SW 1271 (cell line): ENCODE data around the gene NUB1.

Source experiments
- DNase-seq, 2 experiments: peaks; one replicate each; lab custom pipeline; 2025; lab: John Stamatoyannopoulos, UW

NUB1 gene

DNA sequence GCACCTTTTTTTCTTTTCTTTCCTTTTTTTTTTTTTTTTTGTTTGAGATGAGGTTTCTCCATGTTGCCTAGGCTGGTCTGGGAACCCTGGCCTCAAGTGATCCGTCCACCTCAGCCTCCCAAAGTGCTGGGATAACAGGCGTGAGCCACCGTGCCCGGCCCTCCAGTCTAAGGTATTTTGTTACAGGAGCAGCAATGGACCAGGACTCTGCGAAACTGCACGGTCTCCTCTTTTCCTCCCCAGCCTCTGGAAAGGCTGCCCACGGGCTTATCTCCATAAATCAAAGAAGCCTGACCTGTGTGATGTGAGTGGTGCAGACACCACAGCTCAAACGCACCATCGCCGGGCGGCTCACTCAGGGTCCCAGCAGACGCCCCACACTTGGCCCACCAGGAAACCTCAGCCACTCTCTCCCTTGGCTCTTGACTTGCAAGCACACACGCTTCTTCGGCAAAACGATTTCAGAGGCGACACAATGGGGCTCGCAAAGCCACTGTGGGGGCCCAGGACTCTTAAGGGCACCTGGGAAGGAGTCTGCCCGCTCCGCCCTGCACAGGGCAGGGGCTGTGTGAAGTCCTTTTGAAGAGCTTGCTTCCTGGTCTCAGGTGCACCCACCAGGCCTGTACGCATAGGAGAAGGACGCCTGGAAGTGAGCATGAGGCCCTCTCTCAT, 47.6 kb downstream of the NUB1 start:
- DNase-seq: no peak

DNA sequence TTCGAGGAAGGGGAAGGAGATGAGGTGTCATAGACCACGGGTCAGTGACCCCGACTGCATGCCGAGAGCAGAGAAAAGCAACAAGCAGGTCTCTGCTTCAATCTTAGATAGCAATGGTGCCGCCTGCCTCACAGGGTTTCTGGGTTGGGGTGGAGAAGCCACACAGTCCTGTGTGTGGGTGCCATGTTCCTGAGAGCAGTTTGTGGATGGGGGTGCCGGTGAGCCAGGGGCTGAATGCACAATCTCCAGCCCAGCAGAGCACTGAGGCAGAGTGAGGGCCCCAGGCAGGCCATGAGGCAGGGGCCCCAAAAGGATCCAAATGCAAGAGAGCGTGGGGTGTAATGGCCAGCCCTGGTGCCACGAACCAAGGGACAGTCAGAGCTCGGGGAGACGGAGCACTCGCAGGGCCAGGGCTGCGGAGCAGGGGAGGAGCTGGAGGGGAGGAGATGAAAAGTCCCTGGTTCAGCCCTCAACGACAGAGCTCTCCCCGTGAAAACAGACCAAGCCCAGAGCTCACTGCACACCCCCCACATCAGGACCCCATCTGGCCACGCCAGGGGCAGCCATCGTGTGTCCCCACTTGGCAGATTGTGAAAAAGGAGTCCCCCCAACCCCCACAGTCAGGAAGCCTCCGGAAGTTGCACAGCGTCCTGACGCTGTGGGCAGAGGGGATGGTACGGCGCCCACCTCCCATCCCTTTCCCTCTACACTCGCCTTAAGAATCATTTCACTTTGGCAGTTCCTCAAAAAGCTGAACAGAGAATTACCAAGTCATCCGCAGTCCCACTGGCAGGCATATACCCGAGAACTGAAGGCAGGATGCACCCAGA, 48.4 kb downstream of the NUB1 start:
- DNase-seq: no peak

DNA sequence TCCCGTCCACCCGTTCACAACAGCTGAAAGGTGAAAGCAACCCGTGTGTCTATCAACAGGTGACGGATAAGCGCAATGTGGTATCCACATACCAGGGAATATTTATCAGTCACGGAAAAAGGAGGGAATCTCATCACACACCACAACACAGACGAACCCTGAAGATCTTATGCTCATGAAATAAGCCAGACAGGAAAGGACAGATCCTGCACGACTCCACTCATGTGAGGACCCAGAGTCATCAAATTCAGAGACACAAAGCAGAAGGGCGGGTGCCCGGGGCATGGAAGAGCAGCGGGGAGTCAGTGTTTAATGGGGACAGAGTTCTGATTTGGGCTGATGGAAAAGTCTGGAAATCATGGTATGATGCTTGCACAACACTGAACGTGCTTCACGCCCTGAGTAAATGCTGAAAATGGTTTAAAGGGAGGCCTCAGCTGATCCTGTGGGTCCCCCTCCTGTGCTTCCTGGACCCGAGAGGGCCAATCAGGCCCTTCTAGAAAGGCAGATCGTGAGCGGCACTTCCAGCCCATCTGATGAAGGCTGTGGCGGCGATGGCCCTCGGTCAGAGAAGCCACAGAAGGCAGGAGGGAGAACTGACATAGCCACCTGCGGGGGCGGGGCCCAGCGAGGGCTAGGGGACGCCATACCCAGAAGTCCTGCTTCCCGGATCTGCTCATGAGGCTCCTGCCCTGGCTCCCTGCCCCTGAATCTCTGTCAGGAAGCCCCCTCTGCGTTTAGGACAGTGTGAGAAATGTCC, 49.2 kb downstream of the NUB1 start:
- DNase-seq: no peak

DNA sequence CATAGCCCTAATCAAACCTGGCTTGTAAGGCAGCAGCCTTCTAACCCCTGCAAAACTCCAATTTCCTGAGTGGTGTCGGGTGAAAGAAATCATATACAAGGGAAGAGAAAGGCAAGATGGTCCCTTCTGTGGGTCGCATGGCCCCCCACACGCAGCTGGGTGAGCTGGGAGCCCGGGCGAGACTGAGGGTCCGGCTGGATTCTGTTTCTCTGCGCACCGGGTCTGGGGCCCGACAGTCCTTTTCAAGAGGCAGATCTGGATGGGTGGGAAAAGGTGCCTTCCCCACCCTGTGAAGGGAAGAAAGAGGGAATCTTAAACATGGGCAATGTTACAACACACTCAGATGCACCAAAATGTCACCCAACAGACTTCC, 49.7 kb downstream of the NUB1 start:
- no peak for DNase-seq

DNA sequence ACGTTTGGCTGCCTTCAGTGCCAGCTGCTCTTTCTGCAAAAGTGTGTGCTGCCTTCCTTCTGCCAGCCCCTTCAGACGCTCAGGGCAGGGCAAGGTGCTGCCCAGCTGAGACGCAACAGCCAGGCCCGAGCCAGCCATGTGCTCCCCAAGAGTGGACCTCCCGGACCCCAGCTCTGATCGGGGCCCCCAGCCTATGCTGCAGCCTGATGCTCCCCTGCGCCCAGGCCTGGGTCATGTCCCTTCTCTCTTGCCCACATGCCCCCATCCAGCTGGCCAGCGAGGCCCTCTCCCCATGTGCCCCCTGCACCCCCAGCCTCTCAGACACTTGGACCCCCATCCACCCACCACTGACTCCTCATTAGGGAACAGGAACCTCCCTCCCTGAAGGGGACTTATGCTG, 50.4 kb downstream of the NUB1 start:
- no peak for DNase-seq

DNA sequence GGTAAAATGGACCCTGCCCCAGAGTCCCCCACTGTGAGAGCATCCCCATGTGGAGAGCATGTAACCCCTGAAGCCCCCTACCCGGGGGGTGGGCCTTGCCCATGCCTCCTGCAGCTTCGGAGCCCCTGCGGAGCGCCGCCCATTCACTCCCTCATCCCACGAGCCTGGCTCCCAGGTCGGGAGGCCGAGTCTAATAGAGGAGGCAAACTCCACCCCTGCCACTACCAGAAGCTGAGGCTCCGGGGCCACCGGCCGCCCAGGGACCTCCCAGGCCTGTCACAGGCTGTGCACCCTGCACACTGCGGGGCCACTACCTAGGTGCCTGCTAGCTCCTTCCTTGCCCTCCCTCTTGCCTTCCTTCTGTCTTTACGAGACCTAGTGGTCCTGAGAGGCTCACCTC, 50.8 kb downstream of the NUB1 start:
- no peak for DNase-seq

DNA sequence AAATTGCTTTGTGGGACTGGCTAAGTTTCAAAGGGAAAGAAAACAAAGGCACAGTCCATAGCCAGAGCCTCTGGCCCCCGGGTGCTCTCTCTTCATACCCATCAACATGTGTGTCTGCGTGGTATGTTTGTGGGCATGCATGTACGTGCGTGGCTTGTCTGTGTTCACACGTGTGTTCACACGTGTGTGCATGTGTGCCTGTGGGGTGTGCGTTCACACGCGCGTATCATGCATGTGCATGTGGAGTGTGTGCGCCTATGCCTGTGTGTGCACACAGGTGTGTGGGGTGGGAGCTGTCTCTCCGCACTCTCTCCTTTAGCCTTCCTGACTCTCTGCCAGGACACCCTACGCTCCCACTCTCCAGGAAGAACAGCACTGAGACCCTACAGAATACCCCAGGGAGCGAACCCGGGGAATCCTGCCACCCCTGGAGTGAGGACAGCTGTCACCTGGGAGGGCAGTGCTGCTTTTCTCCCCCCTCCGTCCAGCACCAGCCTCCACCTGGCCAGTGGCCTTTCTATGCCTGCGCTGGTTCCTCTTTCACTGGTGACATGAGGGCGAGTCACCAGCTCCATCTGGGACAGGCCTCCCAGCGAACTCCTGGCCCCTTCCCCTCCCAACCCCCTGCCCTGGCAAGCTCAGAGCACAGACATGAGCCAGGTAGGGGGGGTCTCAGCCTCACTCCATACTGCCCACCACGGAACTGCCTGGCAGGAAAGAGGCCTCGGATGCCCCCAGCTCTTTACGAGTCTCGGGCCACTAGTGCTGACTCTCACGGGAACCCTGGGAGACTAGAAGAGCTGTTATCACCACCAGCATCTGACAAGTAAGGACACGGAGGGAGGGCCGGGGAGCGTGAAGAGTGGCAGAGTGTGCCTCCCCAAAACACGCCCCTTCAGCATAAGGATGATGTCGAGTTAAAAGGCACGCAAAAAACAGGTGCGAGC, 51.7 kb downstream of the NUB1 start:
- no peak for DNase-seq

DNA sequence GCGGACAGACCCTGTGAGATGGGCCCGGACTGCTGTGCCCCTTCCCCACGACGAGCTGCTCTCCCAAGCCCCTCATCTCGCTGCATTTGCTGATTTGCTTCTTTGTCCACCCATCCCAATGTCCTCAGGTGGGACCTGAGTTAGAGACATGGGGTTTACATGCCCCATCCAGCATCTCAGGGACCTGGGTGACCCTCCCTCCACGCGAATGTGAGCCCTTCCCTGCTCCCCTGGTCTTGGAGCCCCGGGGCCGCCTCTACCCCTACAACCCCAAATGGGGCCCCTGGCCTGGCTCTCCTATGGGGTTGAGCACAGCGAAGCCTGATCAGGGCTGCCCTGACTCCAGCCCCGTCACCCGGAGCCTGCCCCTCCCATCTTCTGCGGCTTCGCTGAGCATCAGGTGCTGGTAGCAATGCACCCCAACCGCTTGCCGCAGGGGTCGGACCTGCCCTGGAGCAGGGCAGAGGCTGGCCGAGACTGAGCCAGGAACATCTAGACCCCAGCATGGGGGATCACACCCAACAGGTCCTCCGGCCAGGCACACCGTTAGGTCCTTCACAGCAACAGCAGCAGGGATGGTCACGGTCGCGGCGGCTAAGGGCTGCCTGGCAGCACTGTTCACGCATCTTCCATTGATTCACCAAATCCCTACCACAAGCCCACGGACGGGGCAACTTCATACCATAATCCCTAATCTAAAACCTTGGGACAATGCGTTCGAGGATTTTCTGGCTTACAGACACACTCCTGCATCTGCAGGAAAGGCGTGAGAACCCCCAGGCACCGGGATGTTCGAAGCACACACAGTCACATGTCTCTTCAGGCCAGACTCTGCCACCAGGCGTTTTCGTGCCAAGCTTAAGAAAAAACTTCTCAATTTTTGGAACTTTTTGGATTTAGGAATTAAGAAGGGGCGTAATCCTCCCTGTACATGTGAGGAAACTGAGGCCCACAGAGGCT, 52.7 kb downstream of the NUB1 start:
- no peak for DNase-seq

DNA sequence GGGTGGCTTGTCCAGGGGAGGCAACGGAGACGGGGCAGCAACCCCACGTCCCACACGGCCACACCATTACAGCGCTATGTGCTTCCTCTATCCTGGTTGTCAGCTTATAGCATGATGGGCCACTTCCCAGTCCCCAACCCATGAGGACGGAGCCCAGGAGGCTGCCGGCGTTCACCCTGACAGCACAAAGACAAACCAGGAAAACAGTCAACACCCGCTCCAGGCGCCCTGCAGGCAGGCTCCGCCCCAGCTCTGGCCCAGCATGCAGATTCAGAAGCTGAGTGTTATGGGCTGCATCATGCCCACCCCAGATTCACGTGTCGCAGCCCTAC, 53.4 kb downstream of the NUB1 start:
- DNase-seq: no peak

DNA sequence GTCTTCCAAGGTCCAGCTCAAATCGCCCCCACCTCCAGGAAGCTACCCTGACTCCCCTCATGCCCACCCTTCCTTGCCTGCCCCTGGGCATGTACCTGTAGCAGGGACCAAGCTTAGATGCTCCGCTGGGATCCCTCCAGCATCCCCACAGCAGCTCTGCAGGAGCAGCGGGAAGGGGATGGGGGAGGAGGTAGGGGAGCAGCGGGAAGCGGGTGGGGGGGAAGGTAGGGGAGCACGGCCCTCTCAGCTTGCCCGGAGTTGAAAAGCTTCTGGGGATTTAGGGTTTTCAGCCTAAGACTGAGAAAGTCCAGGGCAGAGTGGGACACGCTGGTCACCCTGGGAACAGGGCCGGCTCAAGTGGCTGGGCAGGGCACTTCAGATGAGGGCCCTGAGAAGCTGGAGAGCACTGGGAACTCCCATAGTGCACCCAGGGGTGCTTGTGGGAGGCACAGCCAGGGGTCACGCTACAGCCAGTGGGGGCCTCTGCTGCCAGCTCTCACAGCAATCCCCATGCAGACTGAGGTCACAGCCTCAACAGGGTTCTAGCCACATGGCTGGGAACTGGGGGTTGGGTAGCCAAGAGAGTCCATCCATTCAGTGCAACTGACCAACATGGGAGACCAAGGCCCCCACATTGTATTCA, 54.8 kb downstream of the NUB1 start:
- no peak for DNase-seq

DNA sequence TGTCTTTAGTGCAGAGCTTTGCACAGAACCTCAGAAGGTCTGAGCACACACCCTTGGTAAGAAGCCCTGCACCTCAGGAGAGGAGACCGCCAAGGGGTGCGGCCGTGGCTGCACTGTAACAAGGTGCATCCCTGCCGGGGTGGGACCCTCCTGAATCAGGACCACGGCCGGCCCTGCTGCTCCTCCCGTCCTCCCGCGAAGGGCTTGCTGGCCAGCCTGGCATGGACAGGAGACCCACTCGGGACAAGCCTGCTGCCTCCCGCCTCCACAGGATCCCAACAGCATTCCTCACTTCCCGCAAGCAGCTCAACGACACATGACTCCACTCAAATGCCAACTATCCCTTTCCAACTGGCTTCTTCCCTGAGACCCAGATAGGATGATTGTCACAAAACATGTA, 55.4 kb downstream of the NUB1 start:
- no peak for DNase-seq

DNA sequence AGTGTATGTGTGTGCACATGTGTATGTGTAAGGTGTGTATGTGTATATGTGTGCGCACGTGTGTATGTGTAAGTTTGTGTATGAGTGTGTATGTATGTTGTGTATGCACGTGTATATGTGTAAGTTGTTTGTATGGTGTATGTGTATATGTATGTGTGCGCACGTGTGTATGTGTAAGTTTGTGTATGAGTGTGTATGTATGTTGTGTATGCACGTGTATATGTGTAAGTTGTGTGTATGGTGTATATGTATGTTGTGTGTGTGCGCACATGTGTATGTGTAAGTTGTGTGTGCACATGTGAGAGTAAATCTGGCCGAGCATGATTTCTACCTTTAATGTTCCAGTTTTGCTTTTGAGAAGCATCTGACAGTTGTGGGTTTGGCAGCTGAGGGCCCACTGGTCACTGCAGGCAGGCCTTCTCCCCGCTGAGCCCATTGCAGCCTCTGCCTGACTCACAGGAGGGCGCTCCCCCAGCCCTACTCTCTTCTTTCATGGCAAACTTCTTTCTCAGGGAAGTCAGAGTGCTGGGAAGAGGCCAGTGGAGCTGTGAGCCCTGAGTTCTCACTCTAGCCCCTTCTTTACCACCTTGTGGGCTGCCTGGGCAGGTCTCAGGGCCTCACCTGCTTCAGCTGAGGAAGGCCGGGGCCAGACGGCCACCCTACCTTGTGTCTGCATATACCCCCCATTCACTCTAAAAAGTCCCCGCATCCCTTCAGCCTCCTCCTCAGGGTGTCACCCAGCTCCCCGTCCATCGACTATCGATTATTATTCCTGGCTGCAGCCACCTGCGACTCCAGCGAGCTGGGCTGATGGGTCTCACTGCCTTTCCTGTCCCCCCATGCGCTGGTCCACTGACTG, 57.1 kb downstream of the NUB1 start:
- no peak for DNase-seq

DNA sequence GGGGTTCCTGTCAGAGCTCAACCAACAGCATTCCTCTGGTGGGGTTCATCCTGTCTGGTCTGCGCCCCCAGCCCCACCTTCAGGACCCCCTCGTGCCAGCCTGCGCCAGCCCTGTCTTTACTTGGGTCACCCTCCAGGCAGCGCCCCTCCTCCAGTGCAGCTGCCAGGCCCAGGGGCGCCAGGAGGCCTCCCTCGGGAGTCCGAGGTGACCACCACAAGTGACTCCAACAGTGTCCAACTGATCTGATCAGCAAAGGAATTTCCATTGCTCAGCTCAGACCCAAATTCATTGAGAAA, 57.6 kb downstream of the NUB1 start:
- DNase-seq: no peak

DNA sequence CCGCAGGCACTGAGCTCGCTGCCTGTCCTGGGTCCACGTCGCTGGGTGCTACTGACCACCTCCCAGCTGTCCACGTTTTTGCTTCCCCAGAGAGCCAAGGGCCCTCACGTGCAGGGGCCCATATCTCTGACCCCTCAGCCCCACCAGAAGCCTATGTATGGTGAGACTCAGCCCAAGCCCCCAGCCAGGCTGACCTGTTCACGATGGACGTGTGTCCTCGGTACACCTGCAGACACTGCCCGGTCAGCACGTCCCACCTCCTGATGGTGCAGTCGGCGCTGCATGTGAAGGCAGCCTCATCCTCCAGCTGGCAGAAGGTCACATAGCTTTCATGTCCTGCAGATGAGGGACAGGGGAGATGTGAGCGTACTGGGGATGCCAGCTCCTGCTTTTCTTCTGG, 58.3 kb downstream of the NUB1 start:
- DNase-seq: no peak

DNA sequence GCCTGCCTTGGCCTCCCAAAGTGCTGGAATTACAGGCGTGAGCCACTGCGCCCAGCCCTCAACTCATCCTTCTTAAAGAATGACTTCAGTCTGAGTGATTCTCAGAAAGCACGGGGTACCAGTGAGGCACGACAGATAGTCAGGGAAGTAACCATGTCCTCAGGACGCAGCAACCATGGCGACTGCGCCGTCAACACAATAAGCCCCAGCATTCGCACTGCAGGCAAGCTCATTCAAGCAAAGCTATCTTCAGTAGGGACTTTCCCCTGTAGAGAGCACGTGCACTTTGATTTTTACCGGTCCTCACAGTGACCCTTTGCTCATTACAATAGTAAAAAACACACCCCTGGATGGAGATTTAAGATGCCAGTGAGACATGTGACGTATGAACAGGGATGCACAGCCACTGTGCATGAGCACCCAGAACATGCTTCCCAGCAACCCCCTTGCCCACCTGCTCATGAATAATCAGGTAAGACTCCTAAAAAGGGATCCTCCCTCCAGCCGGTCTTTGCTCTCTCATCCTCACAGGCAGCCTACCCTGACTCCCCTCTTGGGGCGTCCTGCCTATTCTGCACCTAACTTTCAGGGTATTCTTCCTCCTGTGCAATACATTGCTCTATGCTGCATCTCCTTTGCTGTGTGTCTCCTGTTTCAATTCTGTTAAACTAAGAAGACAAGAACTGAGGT, 59.2 kb downstream of the NUB1 start:
- no peak for DNase-seq

DNA sequence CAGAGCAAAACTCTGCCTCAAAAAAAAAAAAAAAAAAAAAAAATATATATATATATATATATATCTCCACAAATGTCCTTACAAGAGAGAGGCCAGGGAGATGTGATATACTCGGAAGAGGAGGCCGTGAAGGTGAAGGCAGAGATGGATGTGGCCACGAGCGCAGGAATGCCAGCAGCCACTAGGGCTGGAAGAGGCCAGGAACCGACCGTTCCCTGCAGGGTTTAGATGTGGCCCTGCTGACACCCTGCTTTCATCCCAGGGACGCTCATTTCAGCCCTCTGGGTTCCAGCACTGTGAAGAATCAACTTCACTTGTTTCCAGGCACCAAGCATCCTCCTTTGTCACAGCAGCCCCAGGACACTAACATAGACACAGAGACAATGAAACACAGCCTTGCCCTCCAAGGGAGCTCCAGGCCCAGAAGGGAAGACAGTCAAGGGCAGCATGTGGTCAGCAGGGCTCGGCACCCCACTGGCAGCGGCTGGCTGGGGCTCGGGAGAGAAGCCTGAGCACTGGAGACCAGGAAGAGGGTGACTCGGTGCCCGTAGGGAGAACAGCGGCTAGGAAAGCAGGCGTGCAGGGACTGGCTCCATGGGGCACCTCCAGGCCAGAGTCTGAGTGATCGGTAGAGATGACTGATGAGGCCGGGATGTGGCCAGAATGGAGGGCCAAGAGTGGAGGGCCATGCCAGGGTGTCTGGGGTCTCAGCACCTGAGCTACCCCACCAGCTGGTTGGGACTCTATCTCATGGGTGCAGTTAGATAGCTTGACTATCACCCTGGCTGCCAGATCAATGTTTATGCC, 60.6 kb downstream of the NUB1 start:
- no peak for DNase-seq

DNA sequence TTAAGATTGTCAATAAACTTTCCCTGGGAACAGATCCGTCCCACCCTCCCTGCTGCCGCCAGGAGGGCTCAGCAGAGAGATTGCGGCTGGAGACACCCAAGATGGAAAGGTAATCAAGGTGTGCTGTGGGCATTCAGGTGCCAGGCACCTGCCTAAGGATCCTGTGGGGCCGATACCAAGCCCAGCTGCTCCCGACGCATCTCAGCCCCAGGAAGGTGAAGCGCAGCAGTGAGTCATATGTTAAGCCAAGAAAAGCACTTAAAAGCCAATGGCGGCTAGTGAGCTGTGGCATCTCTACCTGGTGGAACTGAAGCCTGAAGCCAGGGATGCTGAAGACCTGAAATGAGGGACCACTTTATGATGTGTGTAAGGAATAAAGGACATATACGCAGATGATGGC, 62.2 kb downstream of the NUB1 start:
- no peak for DNase-seq
